Islet precursor cell (in vitro differentiated cells): Measurements from ENCODE around the gene ITGA8.
"Not testable (repeated sequence)": the region's sequence is repeated elsewhere in the genome, so short reads cannot be mapped to it uniquely, and the experiment has no call there.

Experiments
- DNase-seq: peaks from one replicate; pipeline ENCODE4 v3.0.0-alpha.2; 2018

Gene ITGA8

GRCh38 chr10:15719899-15720634, at the start of gene ITGA8:
Gene ITGA8 (minus strand): TSS chr10:15719922. CDS start chr10:15719771, 151 bp downstream.
- peak; percentile 83 for DNase-seq

- DNase-seq, result no peak
These were observed 45.3 kb upstream of the ITGA8 start for GRCh38 chr10:15764892-15765454.

GRCh38 chr10:15763006-15763405, 43.3 kb upstream of the ITGA8 start:
- DNase-seq, result no peak

GRCh38 chr10:15762239-15762638, 42.5 kb upstream of the ITGA8 start:
- DNase-seq, result not testable (repeated sequence)

- not testable (repeated sequence) for DNase-seq
These were observed 41.5 kb upstream of the ITGA8 start for GRCh38 chr10:15761224-15761623.

GRCh38 chr10:15760681-15761080, 41.0 kb upstream of the ITGA8 start:
- no peak for DNase-seq

- DNase-seq, result no peak
These were observed 39.5 kb upstream of the ITGA8 start for GRCh38 chr10:15759265-15759664.

- DNase-seq, result no peak
These were observed 38.9 kb upstream of the ITGA8 start for GRCh38 chr10:15758618-15759017.

- DNase-seq, result no peak
These were observed 35.2 kb upstream of the ITGA8 start for GRCh38 chr10:15754937-15755336.

- DNase-seq, result no peak
These were observed 31.3 kb upstream of the ITGA8 start for GRCh38 chr10:15751046-15751445.

GRCh38 chr10:15748126-15748525, 28.4 kb upstream of the ITGA8 start:
- no peak for DNase-seq

- no peak for DNase-seq
These were observed 27.9 kb upstream of the ITGA8 start for GRCh38 chr10:15747632-15748031.

GRCh38 chr10:15745751-15746150, 26.0 kb upstream of the ITGA8 start:
- DNase-seq, result no peak

GRCh38 chr10:15744217-15744865, 24.6 kb upstream of the ITGA8 start:
- DNase-seq, result peak; percentile 71

GRCh38 chr10:15743443-15743842, 23.7 kb upstream of the ITGA8 start:
- DNase-seq, result no peak

- DNase-seq, result no peak
These were observed 23.1 kb upstream of the ITGA8 start for GRCh38 chr10:15742836-15743235.

GRCh38 chr10:15742102-15742501, 22.4 kb upstream of the ITGA8 start:
- DNase-seq, result no peak

- no peak for DNase-seq
These were observed 21.9 kb upstream of the ITGA8 start for GRCh38 chr10:15741581-15741980.

GRCh38 chr10:15740261-15740660, 20.5 kb upstream of the ITGA8 start:
- DNase-seq, result no peak

- DNase-seq, result peak; percentile 81
These were observed 19.7 kb upstream of the ITGA8 start for GRCh38 chr10:15739254-15739970.

GRCh38 chr10:15738270-15738925, 18.7 kb upstream of the ITGA8 start:
- DNase-seq, result no peak

GRCh38 chr10:15737656-15738055, 17.9 kb upstream of the ITGA8 start:
- DNase-seq, result no peak

GRCh38 chr10:15735763-15736162, 16.0 kb upstream of the ITGA8 start:
- DNase-seq, result no peak
